Dermis microvascular lymphatic vessel endothelial cell (primary cell): ENCODE data around the gene DUSP6. TPM values are rescaled to one million over a fixed set of nuclear protein-coding genes. Genes with fewer than 3 reads are reported as not detected.

Experiments
- DNase-seq, 2 donors: peaks; one replicate each; pipeline versions ENCODE4 v3.0.0 to v3.0.0-alpha.2; 2010; ENCODE audit warnings: low read depth in 2 of 2
- total RNA-seq: library from RNA; depleted of rRNA; stranded (reverse); fragments of >200 nt; gene quantifications from 2 replicates; pipeline ENCODE4 v1.2.1, GENCODE V29; 2014

DUSP6 gene
- total RNA-seq = 298 and 528 TPM in 2 replicates

GRCh38 chr12:89352492-89353187 lies at the start of gene DUSP6:
TSS of gene DUSP6 (minus strand) at chr12:89352501. CDS start at chr12:89352039, 462 bp downstream.
- DNase-seq = peak; percentile 99

DNA sequence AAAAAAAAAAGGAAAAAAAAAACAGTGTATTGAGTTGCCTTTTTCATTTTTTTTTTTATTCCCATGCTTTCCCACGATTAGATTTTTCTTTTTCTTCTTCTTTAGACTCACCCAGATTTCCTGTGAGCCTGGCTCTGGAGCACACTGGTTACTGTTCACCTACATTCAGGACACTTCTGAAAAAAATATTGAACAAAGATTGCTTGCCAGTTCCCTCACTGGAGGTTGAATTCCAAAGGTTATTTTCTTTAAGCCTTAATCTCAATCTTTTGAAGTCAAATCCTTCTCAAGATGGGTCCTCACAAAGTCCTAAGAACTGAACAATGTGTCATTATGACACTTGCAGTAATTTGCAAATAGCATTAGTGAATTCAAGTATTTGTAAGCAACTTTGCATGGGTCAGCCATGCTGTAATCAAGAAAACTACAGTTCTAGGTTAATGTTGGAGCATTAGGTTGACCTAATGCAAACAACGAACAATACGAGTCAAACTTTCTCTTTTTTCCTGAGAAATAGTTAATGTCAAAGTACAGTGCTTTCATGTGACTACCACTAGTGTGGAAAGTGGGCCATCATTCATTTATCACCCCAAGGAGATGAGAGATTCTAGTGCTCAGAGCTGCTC lies 49.2 kb upstream of the DUSP6 start:
- DNase-seq = no peak

GRCh38 chr12:89400415-89400814 lies 48.1 kb upstream of the DUSP6 start:
- DNase-seq = no peak

- DNase-seq = no peak
Measured at GRCh38 chr12:89395712-89396111, 43.4 kb upstream of the DUSP6 start.

DNA sequence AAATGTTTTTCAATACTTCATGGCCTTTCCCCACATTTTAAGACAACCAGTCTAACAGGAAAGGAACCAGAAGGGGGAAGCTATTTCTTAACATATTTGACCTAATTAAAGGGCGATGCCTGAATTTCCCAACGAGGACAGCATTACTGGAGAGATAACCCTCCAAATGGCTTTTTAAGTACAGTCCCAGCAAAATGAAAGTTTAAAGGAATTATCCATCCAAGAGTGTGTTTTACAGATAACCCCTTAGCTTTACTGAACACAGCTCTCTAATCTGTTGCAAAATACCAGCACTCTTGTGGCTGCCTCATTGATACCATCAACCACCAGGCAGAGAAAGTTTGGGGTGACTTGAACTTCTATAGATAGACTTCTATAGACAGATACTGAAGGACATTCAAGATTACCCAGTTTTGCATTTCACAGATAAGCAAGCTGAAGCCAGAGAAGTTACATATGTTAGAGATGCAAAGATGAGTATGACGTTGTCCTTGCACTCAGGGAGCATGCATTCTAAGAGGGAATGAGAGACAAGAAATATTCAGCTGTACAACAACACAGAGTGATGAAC lies 41.3 kb upstream of the DUSP6 start:
- DNase-seq = no peak

DNA sequence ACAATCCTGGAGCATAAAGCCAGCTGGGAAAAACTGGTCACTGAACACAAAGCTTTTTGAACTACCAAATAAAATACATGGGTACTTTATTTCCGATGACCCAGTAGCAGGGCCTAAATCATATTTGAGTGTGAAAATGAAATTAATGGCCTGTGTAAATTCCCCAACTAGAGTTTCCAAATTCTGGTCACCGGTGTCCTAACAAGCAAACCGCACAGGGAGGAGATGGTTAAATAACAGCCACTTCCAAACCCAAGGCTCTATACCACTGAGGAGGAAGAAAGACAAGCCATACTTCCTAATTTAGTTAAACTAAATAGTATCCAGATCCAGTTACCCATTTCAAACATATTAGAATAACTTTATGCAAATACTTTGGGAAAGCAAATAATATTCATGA lies 40.1 kb upstream of the DUSP6 start:
- DNase-seq = no peak

DNA sequence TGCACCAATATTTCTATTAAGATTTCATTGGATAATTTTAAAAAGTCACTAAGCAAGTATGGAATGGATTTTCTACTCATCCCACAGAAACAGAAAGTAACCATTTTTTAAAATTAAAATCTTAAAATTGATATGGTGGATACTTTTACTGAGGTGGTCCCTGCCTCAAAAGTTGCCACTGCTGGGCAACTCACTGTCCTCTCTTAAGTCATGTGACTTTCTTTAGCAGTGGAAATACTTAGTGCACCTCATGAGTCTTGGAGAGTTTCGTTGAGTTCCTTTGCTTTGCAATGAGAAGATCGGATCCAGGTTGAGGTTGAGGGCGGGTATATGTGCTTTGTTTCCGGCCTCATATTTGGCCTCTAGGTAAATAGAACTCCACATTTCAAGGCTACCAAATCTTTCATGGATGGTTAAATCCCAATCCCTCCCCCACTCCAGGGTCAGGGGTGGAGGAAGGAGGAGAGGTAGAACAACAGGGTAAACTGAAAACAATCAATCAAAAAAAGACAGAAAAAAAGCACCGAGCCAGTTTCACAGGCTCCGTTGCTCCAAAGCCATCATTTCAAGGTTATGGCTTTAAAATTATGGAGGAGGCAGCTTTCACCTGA lies 39.5 kb upstream of the DUSP6 start:
- DNase-seq = no peak

DNA sequence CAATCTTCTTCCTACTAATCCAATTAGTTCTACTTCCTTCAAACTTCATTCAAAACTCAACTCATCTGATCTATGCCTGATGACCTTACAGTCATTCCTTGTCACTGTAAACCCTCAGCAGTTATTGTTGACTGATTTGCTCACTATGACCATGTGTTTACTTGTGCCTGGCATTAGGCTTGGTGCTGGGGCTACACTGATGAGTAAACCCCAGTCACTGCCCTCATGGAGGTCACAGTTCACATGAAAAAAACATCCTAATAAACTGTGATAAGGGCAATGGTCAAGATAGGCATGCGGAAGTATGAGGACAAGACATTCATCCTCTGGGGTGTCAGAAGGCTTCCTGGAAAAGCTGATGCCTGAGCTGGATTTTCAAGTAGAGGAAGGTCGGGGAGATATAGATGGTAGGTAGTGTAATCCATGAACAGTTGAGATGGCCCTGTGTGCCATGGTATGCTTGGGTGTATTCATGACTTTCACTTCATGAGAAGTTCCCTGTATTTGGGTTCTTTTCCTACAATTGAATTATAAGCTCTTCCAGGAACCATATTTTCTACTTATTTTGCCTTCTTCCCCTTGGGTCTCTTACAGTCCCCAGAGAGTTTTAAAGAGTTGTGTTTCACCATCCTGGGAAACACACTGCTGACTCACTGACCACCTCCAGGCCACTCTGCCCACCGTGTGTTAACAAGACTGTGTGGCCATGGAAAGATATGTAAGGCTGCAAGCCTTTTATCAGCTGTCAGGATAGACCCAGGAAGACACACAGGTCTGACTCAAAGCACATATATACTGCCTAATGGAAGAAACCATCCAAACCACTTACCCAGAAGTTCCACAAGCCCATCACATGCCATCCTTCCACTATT lies 38.7 kb upstream of the DUSP6 start:
- peak in 1 of 2 donors; percentile 52 for DNase-seq

- DNase-seq = peak; percentile 51 to 81
Measured at GRCh38 chr12:89389755-89390661, 37.7 kb upstream of the DUSP6 start.

GRCh38 chr12:89386138-89386537 lies 33.8 kb upstream of the DUSP6 start:
- DNase-seq = no peak

DNA sequence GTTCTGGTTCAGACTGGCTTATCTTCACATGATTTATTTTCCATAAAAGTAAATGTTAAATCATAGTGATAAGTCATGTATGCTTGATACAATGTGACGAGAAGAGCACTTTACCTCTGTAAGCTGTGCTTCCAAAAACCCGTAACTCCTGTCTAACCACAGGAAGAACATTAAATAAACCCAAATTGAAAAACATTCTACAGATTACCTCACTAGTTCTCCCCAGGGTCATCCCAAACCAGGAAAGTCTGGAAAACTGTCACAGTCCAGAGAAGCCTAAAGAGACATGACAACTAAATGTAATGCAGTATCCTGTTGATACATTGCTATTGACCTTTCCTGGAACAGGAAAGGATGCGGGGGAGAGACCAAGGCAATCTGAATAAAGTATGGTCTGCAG lies 32.5 kb upstream of the DUSP6 start:
- DNase-seq = peak in 1 of 2 donors; percentile 21

DNA sequence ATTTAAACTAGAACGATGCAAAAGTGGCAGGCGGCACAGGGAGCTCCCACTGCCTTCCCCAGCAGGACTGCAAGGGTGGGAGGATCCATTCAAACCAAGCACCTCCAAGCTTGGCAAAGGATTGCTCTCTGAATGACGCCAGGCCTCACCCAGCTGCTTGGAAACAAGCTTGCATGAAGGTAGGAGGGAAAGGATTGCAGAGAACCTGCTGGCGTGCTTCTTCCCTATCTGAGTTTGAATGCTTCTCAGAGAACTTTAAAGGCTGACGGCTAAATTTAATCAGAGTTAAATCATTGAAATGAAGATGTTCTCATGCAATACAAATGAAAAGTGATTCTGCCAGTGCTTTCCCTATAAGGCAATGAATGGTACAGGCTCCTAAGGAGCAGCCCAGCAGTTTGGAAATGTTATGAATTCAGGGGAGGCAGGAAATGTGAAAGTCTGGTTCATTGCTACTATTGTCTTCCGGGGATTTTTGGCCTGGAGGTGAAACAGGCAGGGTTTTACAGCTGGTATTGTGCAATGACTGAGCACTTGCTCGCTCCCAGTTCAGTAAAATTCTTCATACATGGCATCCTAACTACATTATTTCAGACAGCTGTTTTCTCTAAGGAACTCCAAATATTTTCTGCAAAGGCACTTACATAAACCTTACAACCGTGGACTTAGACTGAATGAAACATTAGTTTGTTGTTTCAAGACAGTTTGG lies 31.9 kb upstream of the DUSP6 start:
- DNase-seq = peak in 1 of 2 donors; percentile 63

GRCh38 chr12:89383235-89384049 lies 31.1 kb upstream of the DUSP6 start:
- peak in 1 of 2 donors; percentile 20 for DNase-seq

GRCh38 chr12:89382328-89382727 lies 30.0 kb upstream of the DUSP6 start:
- DNase-seq = no peak

DNA sequence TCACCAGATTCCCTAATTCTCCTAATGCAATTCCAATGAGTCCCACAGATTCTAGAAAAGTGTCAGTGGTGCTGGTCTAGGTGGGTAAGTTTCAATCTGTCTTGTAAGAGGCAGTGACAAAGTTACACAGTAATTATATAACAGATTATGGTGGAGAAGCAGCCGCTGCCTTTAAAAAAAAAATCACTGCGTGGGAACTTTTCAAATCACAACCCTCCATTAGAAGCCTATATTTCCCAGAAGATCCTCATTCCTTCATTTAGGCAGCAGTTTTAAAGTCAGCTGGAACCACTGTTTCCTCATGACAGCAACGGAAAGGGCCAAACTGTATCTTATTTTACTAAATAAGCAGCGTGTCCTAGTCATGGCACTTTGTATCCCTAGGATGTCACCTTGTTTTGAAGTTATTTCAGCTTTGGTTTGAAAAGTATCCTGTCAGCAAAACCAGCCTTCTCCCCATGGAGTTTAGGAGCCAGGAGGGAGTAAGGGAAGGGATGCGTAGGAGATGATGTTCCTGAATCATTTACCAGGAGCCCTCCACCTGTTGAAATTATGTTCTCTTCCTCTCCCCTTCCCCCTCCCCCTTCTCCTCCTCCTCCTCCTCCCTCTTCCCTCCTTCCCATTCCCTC lies 27.7 kb upstream of the DUSP6 start:
- DNase-seq = no peak

- DNase-seq = no peak
Measured at GRCh38 chr12:89379148-89379838, 27.0 kb upstream of the DUSP6 start.

DNA sequence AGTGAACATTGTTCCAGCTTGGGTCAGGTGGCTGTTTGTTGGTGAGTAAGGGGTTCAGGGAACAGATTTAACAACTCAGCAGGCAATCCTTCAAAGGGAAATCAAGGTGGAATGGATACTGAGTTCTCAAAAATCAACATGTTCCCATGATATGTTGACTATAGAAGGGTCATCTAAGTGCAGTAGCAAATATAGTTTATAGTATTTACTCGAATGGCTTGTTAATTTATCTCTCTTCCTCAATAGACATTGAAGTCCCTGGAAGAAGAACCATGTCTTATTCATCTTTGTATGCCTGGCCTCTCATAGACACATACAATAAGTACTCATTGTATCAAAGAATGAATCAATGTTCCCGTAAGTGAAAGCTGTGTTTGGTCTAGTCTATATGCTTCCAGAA lies 24.5 kb upstream of the DUSP6 start:
- DNase-seq = no peak

- no peak for DNase-seq
Measured at GRCh38 chr12:89376202-89376529, 23.9 kb upstream of the DUSP6 start.
